Colon (tissue), 2 donors: Measurements from ENCODE around the gene CFD.
"Not testable (repeated sequence)": the region's sequence is repeated elsewhere in the genome, so short reads cannot be mapped to it uniquely, and the experiment has no call there.

Experiments used
- FAIRE-seq: peaks from 2 replicates; lab custom pipeline; 2012; peaks lifted over from hg19 to GRCh38; lab: Jason Lieb, UNC
- donor health status: control.
- donor health status: control.

The CFD gene

DNA sequence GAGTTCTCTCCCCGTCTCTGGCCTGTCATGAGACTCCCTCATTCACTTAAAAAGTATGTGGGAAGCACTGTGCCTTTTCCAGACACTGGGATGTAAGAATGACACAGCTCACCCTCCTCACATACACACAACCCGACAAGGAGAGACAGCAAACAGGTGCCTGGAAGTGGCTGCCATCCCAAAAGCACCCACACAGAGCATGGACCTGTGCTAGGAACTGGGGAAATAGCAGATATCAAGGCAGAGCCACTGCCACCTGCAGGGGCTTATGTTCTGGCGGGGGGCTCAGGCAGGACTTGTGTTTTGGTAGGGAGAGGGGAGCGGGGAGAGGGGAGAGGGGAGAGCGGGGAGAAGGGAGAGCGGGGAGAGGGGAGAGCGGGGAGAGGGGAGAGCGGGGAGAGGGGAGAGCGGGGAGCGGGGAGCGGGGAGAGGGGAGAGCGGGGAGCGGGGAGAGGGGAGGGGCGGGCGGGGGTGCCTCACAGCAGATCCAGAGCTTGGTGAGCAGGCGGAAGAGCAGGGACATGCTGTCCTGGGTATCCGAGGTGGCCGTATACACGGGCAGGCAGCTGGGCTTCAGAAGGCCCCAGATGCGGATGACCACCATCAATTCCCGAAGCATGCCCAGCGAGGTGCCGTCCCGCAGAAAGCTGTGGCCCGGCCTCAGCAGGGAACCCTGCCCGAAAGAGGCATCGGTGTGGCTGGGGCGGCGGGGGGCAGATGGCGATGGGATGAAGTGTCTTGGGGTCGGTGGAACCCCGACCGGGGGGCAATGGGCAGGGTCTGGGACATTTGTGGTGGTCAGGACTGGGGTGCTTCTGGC is 12.2 kb downstream of the CFD start:
- no peak for FAIRE-seq

DNA sequence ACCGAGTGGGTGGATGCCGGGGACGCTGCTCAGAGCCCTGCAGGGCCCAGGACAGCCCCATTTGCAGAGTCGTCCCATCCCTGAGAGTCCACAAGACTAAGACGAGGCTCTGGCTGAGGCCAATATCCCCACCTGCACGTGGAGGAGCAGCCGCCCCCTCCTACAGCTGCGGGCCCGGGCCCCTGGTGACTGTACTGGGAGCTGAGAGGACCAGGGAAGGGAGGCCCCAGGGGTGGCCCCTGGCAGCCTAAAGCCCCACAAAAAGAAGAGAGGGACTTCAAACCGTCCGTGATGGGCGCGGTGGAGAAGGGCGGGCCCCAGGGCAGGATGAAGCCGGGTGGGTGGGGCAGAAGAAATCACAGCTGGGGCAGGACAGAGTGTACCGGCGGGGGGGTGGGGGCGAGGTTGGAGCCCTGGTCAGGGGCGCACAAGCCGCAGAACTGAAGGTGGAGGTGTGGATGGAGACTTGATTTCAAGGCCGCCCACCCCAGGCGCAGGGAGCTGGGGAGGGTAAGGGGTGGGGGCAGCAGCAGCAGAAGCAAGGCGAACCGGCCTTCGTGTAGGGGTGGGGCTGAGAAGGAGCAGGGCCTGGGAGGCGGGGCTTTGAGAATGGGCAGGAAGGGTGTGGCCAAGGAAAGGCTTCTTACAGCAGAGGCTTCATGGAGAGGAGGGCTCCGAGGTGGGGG is 12.9 kb downstream of the CFD start:
- no peak for FAIRE-seq

DNA sequence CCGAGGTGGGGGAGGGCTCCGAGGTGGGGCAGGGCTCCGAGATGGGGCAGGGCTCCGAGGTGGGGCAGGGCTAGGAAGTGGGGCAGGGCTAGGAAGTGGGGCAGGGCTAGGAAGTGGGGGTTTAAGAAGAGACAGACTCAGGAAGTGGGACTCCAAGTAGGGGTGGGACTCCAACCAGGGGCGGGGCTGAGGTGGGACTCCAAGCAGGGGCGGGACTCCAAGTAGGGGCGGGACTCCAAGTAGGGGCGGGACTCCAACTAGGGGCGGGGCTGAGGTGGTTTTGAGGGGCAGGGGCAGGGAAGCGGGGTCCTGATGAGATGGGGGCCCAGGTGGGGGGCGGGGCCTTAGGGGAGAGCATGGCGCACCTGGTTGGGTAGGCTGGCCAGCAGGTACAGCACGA is 13.6 kb downstream of the CFD start:
- FAIRE-seq, result no peak

DNA sequence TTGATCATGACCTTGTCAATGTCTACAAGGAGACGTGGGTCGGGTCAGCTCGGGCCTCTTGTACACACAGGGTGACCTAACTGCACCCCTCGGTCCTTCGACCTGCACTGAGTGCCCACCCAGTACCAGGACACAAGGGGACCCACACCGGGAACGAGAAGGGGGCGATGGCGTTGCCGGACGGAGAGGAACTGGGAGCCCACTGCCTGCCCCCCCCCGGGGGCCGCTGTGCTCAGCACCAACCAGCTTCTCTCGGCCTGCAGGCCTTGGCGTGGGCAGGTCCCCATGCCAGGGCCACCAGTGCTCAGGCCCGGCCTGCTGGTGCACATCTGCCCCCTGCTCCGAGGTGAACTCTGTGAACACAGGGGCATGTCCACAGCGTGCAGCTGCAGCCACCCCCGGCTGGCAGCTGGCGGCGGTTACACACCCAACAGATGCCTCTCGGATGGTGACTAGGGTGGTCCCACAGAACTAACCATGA is 14.1 kb downstream of the CFD start:
- no peak for FAIRE-seq

DNA sequence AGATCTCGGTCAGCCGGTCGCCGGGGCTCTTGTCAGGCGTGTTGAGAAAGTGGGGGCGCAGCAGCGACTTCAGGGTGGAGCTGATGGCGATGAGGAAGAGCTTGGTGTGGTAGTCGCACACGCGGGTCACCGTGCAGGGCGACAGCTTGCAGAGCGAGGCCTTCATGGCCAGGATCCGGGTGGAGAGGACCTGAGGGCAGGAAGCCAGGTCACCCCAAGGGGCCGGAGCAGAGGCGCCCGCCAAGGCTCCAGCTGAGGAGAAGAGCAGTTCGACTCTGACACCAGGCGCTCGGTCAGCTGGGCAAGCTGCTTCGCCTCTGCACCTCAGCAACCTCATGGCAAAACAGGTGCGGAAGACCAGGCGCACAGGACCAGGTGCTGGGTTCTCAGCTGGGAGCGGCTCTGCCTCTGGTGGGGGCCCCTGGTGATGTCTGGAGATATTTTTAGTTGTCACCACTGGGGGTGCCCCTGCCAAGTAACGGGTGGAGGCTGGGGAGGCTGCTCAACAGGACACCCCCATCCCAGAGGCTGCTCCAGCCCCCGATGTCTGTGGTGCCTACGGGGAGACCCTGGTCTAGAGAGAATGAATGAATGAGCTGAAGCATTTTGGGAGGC is 15.9 kb downstream of the CFD start:
- no peak for FAIRE-seq

DNA sequence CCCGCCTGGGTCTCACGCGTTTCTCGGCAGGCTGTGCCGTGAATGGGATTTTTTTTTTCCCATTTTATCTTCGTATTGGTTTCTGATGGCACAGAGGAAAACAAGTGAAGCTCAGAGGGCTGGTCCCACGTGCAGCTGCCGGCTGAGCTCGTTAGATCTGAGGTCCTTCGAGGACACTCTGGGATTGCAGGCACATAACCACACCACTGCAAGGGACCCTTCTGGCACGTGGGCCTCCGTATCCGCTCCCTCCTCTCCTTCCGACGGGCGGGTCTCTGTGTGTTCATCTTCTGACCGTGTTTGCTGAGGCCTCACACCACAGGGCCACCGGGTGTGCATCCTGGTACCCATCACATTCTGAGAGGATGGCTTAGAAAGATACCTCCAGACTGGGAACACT is 16.6 kb downstream of the CFD start:
- FAIRE-seq, result no peak

DNA sequence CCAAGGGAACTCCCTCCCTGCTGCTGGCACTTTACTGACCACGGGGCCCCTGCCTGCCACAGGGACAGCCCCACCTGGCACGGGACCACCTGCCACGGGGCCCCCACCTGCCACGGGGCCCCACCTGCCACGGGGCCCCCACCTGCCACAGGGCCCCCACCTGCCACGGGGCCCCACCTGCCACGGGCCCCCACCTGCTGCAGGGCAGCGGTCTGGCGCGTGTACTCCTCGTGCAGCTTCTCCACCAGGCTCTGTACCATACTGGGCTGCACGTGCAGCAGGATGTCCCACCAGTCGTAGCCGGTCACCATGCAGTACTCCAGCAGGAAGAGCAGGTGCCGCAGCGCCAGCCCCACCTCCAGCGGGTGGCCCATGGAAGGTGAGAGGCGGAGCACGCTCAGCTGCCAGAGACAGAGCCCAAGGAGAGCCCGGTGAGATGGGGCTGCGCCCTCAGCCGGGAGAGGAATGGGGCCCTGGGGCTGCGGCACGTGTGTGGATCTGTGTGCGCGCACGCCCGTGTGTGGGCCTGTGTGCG is 17.4 kb downstream of the CFD start:
- FAIRE-seq, result no peak

DNA sequence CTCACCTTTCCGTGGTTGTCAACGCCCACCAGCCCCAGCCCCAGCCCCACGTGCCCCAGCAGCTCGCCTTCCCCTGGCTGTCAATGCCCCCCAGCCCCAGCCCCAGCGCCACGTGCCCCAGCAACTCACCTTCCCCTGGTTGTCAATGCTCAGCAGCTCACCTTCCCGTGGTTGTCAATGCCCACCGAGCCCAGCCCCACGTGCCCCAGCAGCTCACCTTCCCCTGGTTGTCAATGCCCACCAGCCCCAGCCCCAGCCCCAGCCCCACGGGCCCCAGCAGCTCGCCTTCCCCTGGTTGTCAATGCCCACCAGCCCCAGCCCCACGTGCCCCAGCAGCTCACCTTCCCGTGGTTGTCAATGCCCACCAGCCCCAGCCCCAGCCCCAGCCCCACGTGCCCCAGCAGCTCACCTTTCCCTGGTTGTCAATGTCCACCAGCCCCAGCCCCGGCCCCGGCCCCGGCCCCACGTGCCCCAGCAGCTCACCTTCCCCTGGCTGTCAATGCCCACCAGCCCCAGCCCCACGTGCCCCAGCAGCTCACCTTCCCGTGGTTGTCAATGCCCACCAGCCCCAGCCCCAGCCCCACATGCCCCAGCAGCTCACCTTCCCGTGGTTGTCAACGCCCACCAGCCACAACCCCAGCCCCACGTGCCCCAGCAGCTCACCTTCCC is 18.7 kb downstream of the CFD start:
- FAIRE-seq, result not testable (repeated sequence)

DNA sequence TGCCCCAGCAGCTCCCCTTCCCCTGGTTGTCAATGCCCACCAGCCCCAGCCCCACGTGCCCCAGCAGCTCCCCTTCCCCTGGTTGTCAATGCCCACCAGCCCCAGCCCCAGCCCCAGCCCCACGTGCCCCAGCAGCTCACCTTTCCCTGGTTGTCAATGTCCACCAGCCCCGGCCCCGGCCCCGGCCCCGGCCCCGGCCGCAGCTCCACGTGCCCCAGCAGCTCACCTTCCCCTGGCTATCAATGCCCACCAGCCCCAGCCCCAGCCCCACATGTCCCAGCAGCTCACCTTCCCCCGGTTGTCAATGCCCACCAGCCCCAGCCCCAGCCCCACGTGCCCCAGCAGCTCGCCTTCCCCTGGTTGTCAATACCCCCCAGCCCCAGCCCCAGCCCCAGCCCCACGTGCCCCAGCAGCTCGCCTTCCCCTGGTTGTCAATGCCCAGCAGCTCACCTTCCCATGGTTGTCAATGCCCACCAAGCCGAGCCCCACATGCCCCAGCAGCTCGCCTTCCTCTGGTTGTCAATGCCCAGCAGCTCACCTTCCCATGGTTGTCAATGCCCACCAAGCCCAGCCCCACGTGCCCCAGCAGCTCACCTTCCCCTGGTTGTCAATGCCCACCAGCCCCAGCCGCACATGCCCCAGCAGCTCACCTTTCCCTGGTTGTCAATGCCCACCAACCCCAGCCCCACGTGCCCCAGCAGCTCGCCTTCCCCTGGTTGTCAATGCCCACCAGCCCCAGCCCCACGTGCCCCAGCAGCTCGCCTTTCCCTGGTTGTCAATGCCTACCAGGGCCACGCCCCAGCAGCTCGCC is 19.5 kb downstream of the CFD start:
- FAIRE-seq, result not testable (repeated sequence)

GRCh38 chr19:879711-880438 is 20.4 kb downstream of the CFD start:
- no peak for FAIRE-seq

DNA sequence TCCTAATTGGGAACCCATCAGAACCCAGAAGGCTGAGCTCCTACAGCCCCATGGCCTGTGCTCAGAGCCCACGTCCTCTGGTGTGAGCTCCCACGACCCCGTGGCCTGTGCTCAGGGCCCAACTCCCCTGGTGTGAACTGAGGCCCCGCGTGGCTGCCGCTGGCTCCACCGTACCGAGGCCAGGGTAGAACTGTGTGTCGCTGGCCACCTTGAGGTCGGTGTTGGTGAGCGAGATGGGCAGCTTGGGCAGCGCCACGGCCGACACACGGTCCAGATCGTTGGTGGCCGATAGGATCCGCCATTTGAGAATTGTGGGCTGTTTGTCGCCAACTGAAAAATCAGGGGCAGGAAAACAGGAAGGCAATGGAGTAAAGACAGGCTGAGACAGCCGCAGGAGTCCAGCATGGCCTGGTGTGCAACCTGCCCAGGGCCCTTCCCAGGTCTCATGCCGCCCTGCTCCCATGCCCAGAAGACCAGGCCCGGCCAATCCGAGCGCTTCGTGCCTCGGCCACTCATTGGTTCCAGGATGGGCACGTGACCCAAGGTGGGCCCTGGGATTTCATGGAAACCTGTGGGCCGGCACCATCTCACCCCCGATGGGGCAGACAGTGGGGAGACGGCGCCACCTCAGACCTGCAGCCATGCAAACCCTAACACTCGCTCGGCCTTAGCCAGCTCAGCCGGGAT is 22.1 kb downstream of the CFD start:
- no peak for FAIRE-seq

- FAIRE-seq, result no peak
These were observed 23.5 kb downstream of the CFD start for GRCh38 chr19:882871-883497.

GRCh38 chr19:883661-884211 is 24.3 kb downstream of the CFD start:
- FAIRE-seq, result no peak

- FAIRE-seq, result no peak
These were observed 25.2 kb downstream of the CFD start for GRCh38 chr19:884420-885211.

- FAIRE-seq, result no peak
These were observed 26.2 kb downstream of the CFD start for GRCh38 chr19:885536-886224.

GRCh38 chr19:887072-887471 is 27.6 kb downstream of the CFD start:
- no peak for FAIRE-seq

DNA sequence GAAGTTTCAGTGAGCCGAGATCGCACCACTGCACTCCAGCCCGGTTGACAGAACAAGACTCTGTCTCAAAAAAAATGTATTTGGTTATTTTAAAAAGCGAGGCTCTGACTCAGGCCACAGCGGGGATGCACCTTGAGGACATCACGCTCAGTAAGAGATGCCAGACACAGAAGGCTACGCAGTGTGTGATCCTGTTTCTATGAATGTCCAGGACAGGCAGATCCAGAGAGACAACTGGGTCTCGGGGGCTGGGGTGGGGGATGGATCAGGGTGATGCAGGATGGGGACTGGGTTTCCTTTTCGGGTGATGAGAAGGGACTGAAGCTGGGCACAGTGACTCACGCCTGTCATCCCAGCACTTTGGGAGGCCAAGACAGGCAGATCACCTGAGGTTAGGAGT is 28.1 kb downstream of the CFD start:
- FAIRE-seq, result no peak
